Measurements from ENCODE around the gene ZDHHC18.

DNA sequence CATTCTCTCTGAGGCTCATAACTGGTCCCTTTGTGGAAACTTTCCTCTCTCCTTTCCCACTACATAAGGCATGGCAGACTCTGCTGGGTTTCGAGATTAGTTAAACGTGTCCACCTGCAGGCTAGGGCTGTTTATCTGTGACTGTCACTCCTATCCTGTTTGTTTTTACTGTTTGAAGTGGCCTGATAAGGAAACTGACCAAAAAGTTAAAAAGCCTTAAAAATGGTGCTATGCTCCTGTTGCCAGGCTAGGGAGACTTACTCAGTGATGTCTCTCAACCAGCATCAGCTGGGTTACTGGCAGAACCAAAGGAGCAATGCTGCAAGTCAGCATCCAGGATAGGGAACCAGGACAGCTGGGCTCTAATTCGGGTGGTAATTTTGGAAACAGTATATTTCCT is 34.9 kb upstream of the ZDHHC18 start:
- TF ChIP-seq, protein P1, sequence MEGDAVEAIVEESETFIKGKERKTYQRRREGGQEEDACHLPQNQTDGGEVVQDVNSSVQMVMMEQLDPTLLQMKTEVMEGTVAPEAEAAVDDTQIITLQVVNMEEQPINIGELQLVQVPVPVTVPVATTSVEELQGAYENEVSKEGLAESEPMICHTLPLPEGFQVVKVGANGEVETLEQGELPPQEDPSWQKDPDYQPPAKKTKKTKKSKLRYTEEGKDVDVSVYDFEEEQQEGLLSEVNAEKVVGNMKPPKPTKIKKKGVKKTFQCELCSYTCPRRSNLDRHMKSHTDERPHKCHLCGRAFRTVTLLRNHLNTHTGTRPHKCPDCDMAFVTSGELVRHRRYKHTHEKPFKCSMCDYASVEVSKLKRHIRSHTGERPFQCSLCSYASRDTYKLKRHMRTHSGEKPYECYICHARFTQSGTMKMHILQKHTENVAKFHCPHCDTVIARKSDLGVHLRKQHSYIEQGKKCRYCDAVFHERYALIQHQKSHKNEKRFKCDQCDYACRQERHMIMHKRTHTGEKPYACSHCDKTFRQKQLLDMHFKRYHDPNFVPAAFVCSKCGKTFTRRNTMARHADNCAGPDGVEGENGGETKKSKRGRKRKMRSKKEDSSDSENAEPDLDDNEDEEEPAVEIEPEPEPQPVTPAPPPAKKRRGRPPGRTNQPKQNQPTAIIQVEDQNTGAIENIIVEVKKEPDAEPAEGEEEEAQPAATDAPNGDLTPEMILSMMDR (IDR thresholded peaks at IDR 0.05): no peak
- TF ChIP-seq ZFX (IDR thresholded peaks at IDR 0.05; ENCODE audit: borderline replicate concordance): no peak
